COLO829 (cell line): ENCODE data around the gene ARHGEF12.
"Not testable (repeated sequence)": the region's sequence is repeated elsewhere in the genome, so short reads cannot be mapped to it uniquely, and the experiment has no call there.

Source experiments
- DNase-seq: peaks from one replicate; pipeline ENCODE4 v3.0.0; 2012; ENCODE audit warnings: low spot score

ARHGEF12 gene

GRCh38 chr11:120501440-120501839 is 165.2 kb downstream of the ARHGEF12 start:
- DNase-seq: no peak

- DNase-seq: no peak
Observed at GRCh38 chr11:120501976-120502755, 166.0 kb downstream of the ARHGEF12 start.

- not testable (repeated sequence) for DNase-seq
Observed at GRCh38 chr11:120503529-120503928, 167.3 kb downstream of the ARHGEF12 start.

- DNase-seq: no peak
Observed at GRCh38 chr11:120505801-120506425, 169.7 kb downstream of the ARHGEF12 start.

- no peak for DNase-seq
Observed at GRCh38 chr11:120509346-120510053, 173.3 kb downstream of the ARHGEF12 start.

- DNase-seq: no peak
Observed at GRCh38 chr11:120510406-120511115, 174.3 kb downstream of the ARHGEF12 start.

- peak; percentile 78 for DNase-seq
Observed at GRCh38 chr11:120511116-120511819, 175.1 kb downstream of the ARHGEF12 start, which contains the start of gene GRIK4. TSS of gene GRIK4 (plus strand) at chr11:120511748. CDS start at chr11:120660319, 148,571 bp downstream.

- no peak for DNase-seq
Observed at GRCh38 chr11:120511820-120512738, 175.9 kb downstream of the ARHGEF12 start.

GRCh38 chr11:120512739-120513435 is 176.7 kb downstream of the ARHGEF12 start:
- no peak for DNase-seq

GRCh38 chr11:120513436-120514315 is 177.5 kb downstream of the ARHGEF12 start:
- DNase-seq: no peak

GRCh38 chr11:120514541-120515121 is 178.4 kb downstream of the ARHGEF12 start:
- no peak for DNase-seq

- no peak for DNase-seq
Observed at GRCh38 chr11:120515186-120515723, 179.0 kb downstream of the ARHGEF12 start.

GRCh38 chr11:120516461-120517389 is 180.5 kb downstream of the ARHGEF12 start:
- no peak for DNase-seq

- DNase-seq: no peak
Observed at GRCh38 chr11:120517390-120517761, 181.2 kb downstream of the ARHGEF12 start.

GRCh38 chr11:120517801-120518291 is 181.6 kb downstream of the ARHGEF12 start:
- DNase-seq: no peak

- no peak for DNase-seq
Observed at GRCh38 chr11:120518356-120518755, 182.1 kb downstream of the ARHGEF12 start.

GRCh38 chr11:120519474-120519873 is 183.3 kb downstream of the ARHGEF12 start:
- DNase-seq: no peak
